ENCODE data around the gene HOXA5.

The HOXA5 gene

GRCh38 chr7:27114881-27115220 is 28.6 kb downstream of the HOXA5 start (continued):
- peak; percentile 60; the same call in 1 of the 2 replicates for TF ChIP-seq ZNF561 (tag by site-specific recombination; IDR thresholded peaks at IDR 0.05; ENCODE audit: borderline replicate concordance)

GRCh38 chr7:27113991-27114769 is 29.3 kb downstream of the HOXA5 start:
- ChIA-PET CTCF (interaction anchor here (0.6 to 2.6 kb wide), 5 partner anchors 17 to 259 kb away, joined by 3 to 14 read pairs (median 4); partner anchors contain the start of gene HOXA5), POLR2A (interaction anchor here (0.5 to 3.6 kb wide), 15 partner anchors 8 to 258 kb away, joined by 3 to 32 read pairs (median 5); partner anchors contain the start of genes HOXA1, HOXA4, HOXA5 and HOXA7)
- no peaks in the 10 kb centered on the region for H3K9me3 ChIP-seq (ENCODE audit: control insufficient read depth, insufficient read depth, low read depth, low read length)
- peak overlapping the region; percentile 70 for H3K4me3 ChIP-seq (ENCODE audit: low read depth, low read length)
- peak overlapping the region; percentile 99 for H3K27ac ChIP-seq (ENCODE audit: extremely low read depth, low read depth, low read length)
- H3K4me1 ChIP-seq (ENCODE audit: control insufficient read depth, insufficient read depth, low read length) = peaks cover 26% of the 10 kb centered on the region
- H3K36me3 ChIP-seq (ENCODE audit: control insufficient read depth in 2 of 2, insufficient read depth in 1 of 2, low read length in 2 of 2) = peaks cover 3 to 25% of the 10 kb centered on the region in 2 experiments; a peak in 2 of 3 replicates
- TF ChIP-seq ZNF175 (tag by site-specific recombination; IDR thresholded peaks at IDR 0.05) (no peak), ZNF354C (tag by site-specific recombination; IDR thresholded peaks at IDR 0.05; ENCODE audit: borderline replicate concordance, low read depth) (no peak), ZEB2 (tag by site-specific recombination; IDR thresholded peaks at IDR 0.05) (0 out of 2 replicates have a peak, but pooled peaks have one; percentile 16), PRDM4 (tag by site-specific recombination; IDR thresholded peaks at IDR 0.05) (peak; percentile 97), ZBTB8A (tag by site-specific recombination; IDR thresholded peaks at IDR 0.05) (peak; percentile 68), ZNF433 (tag by site-specific recombination; IDR thresholded peaks at IDR 0.05; ENCODE audit: low read depth) (no peak), ZNF341 (tag by site-specific recombination; IDR thresholded peaks at IDR 0.05; ENCODE audit: low read depth) (0 out of 2 replicates have a peak, but pooled peaks have one; percentile 9), YY2 (tag by site-specific recombination; IDR thresholded peaks at IDR 0.05) (no peak), PRDM10 (tag by site-specific recombination; IDR thresholded peaks at IDR 0.05) (peak; percentile 73), ZNF362 (tag by site-specific recombination; IDR thresholded peaks at IDR 0.05) (no peak), ZNF335 (tag by site-specific recombination; conservative IDR thresholded peaks at IDR 0.05) (peak; percentile 38), ZNF266 (tag by site-specific recombination; IDR thresholded peaks at IDR 0.05; ENCODE audit: low read depth) (no peak), MEIS1 (CRISPR knock-in tag; IDR thresholded peaks at IDR 0.05; ENCODE audit: borderline replicate concordance) (no peak), ZNF223 (tag by site-specific recombination; IDR thresholded peaks at IDR 0.05) (no peak), SETDB1 (IDR thresholded peaks at IDR 0.05; ENCODE audit: insufficient read length, low read length) (no peak), ZNF600 (tag by site-specific recombination; IDR thresholded peaks at IDR 0.05) (peak; percentile 29; the same call in 1 of the 2 replicates), ZSCAN30 (tag by site-specific recombination; IDR thresholded peaks at IDR 0.05) (no peak), ZNF398 (tag by site-specific recombination; IDR thresholded peaks at IDR 0.05) (peak; percentile 97), ZNF776 (tag by site-specific recombination; IDR thresholded peaks at IDR 0.05; ENCODE audit: borderline replicate concordance) (no peak), ZNF623 (tag by site-specific recombination; IDR thresholded peaks at IDR 0.05) (no peak), WT1 (tag by site-specific recombination; IDR thresholded peaks at IDR 0.05) (peak; percentile 84), GLIS1 (tag by site-specific recombination; IDR thresholded peaks at IDR 0.05) (peak; percentile 35; the same call in 1 of the 2 replicates), ZNF629 (tag by site-specific recombination; IDR thresholded peaks at IDR 0.05) (peak; percentile 8; the same call in 1 of the 2 replicates), PRDM1 (tag by site-specific recombination; IDR thresholded peaks at IDR 0.05) (peak; percentile 54; the same call in 1 of the 2 replicates), ZNF670 (tag by site-specific recombination; IDR thresholded peaks at IDR 0.05; ENCODE audit: low read depth) (no peak), KLF8 (tag by site-specific recombination; IDR thresholded peaks at IDR 0.05) (peak; percentile 58; the same call in 1 of the 2 replicates)
